Endothelial cell of umbilical vein (primary cell): ENCODE results near the gene CDH23. TPM values are rescaled to one million over a fixed set of nuclear protein-coding genes. Genes with fewer than 3 reads are reported as not detected.

Experiments
- BruUV-seq: library from RNA; stranded (reverse); fragments of 400-500 nt; replicated peaks from 2 replicates; lab custom pipeline; 2021; lab: Mats Ljungman, UMichigan
- CTCF ChIA-PET: fragments of 300-600, 350-600 bp; sonication (Branson Sonifier 250); formaldehyde crosslinking; loops from one replicate; lab custom pipeline; 2021; ENCODE audit warnings: antibody characterized with exemption, inconsistent platforms; lab: Charles Lee
- POLR2A ChIA-PET: fragments of 300-600, 350-600 bp; sonication (Branson Sonifier 250); formaldehyde crosslinking; loops from one replicate; lab custom pipeline; 2021; ENCODE audit warnings: antibody characterized with exemption, inconsistent platforms; lab: Charles Lee
- DNase-seq: peaks from one replicate; pipeline ENCODE4 v3.0.0-alpha.2; 2011; ENCODE audit warnings: low read depth, low spot score
- FAIRE-seq: peaks from 2 replicates; lab custom pipeline; 2011; peaks lifted over from hg19 to GRCh38; lab: Jason Lieb, UNC
- H2AFZ ChIP-seq: 2 replicates; pipeline ENCODE4 v1.6.0; 2012; ENCODE audit warnings: low read depth, low read length, control low read depth, inconsistent platforms
- H3K27ac ChIP-seq: 2 replicates; pipeline ENCODE4 v1.5.1; 2011; ENCODE audit warnings: low read depth, mild to moderate bottlenecking, control low read depth, low read length, moderate library complexity; ENCODE audit not compliant: insufficient read depth
- H3K27me3 ChIP-seq, 2 experiments: 2 replicates each; pipeline versions ENCODE4 v1.6.0 to v1.6.1; 2011; ENCODE audit warnings: low read length in 2 of 2, mixed read lengths in 1 of 2; ENCODE audit not compliant: control insufficient read depth in 2 of 2, insufficient read depth in 2 of 2
- H3K36me3 ChIP-seq, 2 experiments: 2 replicates in 1 of 2; 3 replicates in 1 of 2; pipeline ENCODE4 v1.5.1; 2011; ENCODE audit warnings: low read length in 2 of 2, mild to moderate bottlenecking in 1 of 2, moderate library complexity in 1 of 2; ENCODE audit not compliant: control insufficient read depth in 2 of 2, insufficient read depth in 2 of 2; ENCODE audit errors: extremely low read depth in 1 of 2
- H3K4me1 ChIP-seq: 3 replicates; pipeline ENCODE4 v1.5.1; 2011; ENCODE audit warnings: mild to moderate bottlenecking, low read length; ENCODE audit not compliant: control insufficient read depth, insufficient read depth; ENCODE audit errors: extremely low read depth
- H3K4me2 ChIP-seq: 2 replicates; pipeline ENCODE4 v1.6.1; 2011; ENCODE audit warnings: low read length, control low read depth, mixed read lengths; ENCODE audit not compliant: insufficient read depth
- H3K4me3 ChIP-seq, 3 experiments: fragments of 200-600 bp in 1 of 3; sonication (generic), shearing (Covaris generic) in 1 of 3; replicated peaks in 1 of 3; 2 replicates each; pipeline ENCODE4 v1.5.1; 2011 to 2016; ENCODE audit warnings: control low read depth in 3 of 3, low read length in 3 of 3, mild to moderate bottlenecking in 2 of 3, inconsistent platforms in 1 of 3, low read depth in 1 of 3, moderate library complexity in 1 of 3; ENCODE audit not compliant: insufficient read depth in 1 of 3
- H3K79me2 ChIP-seq: 2 replicates; pipeline ENCODE4 v1.6.0; 2012; ENCODE audit warnings: low read length, inconsistent platforms; ENCODE audit not compliant: control insufficient read depth, insufficient read depth
- H3K9ac ChIP-seq: replicated peaks from 2 replicates; pipeline ENCODE3; 2011; ENCODE audit warnings: low read length, control low read depth; ENCODE audit not compliant: insufficient read depth; ENCODE audit errors: extremely low read depth
- H3K9me1 ChIP-seq: replicated peaks from 3 replicates; pipeline ENCODE4 v1.6.0; 2011; ENCODE audit warnings: mild to moderate bottlenecking, low read length; ENCODE audit not compliant: control insufficient read depth, insufficient read depth; ENCODE audit errors: extremely low read depth
- H3K9me3 ChIP-seq: replicated peaks from 2 replicates; pipeline ENCODE4 v1.5.1; 2012; ENCODE audit warnings: low read length, inconsistent platforms; ENCODE audit not compliant: control insufficient read depth, insufficient read depth
- H4K20me1 ChIP-seq: replicated peaks from 2 replicates; pipeline ENCODE3; 2011; ENCODE audit warnings: mild to moderate bottlenecking, low read length; ENCODE audit not compliant: control insufficient read depth, insufficient read depth; ENCODE audit errors: extremely low read depth
- EZH2 ChIP-seq: IDR thresholded peaks from 2 replicates; pipeline ENCODE4 v1.6.1; 2012; ENCODE audit warnings: borderline replicate concordance, low read depth, mild to moderate bottlenecking, moderate library complexity, low read length, inconsistent platforms; ENCODE audit not compliant: severe bottlenecking
- FOS ChIP-seq: IDR thresholded peaks from 2 replicates; pipeline ENCODE4 v1.6.1; 2011; ENCODE audit warnings: mild to moderate bottlenecking, low read length, moderate library complexity, borderline replicate concordance; ENCODE audit not compliant: insufficient read depth
- GATA2 ChIP-seq: IDR thresholded peaks from 2 replicates; pipeline ENCODE4 v1.7.0; 2011; ENCODE audit warnings: low read depth, mild to moderate bottlenecking, moderate library complexity, mixed read lengths, low read length; ENCODE audit not compliant: insufficient read length, insufficient read depth
- JUN ChIP-seq: IDR thresholded peaks from 2 replicates; pipeline ENCODE4 v1.6.1; 2011; ENCODE audit warnings: borderline replicate concordance, low read depth; ENCODE audit not compliant: insufficient read length, insufficient read depth
- MYC ChIP-seq: IDR thresholded peaks from one replicate; pipeline ENCODE4 v1.6.1; 2011; ENCODE audit warnings: mild to moderate bottlenecking, low read depth, low read length
- POLR2A ChIP-seq: IDR thresholded peaks from 2 replicates; pipeline ENCODE4 v1.6.1; 2012; ENCODE audit warnings: low read depth, mild to moderate bottlenecking, control low read depth, low read length
- POLR2AphosphoS5 ChIP-seq: IDR thresholded peaks from 2 replicates; pipeline ENCODE4 v1.6.1; 2012; ENCODE audit warnings: low read depth, mild to moderate bottlenecking, control low read depth, low read length, moderate library complexity; ENCODE audit not compliant: insufficient read depth
- dilution Hi-C: fragments of 300-500 bp; cut with MboI; formaldehyde crosslinking; loops from one replicate; pipeline ENCODE4 v1.15.0; 2019; ENCODE audit warnings: low sequenced_read_pairs; ENCODE audit not compliant: extremely low pct_ligation_motif_present
- intact Hi-C: fragments of 100-400 bp; cut with micrococcal nuclease; formaldehyde crosslinking; loops from one replicate; pipeline ENCODE4 v1.10.0; 2022
- polyA plus RNA-seq, 4 experiments: library from polyadenylated mRNA; depleted of rRNA in 3 of 4; stranded (reverse) in 3 of 4; unstranded in 1 of 4; fragments of >200 nt; gene quantifications; 2 replicates each; pipeline versions ENCODE4 v1.2.1 to v1.2.3, GENCODE V29; 2011 to 2012; ENCODE audit warnings: missing spikeins in 1 of 4
- total RNA-seq: library from RNA; stranded (reverse); gene quantifications from 2 replicates; pipeline ENCODE4 v1.2.3, GENCODE V29; 2021
- TF ChIP-seq, protein P1 (sequence below), 2 donors: IDR thresholded peaks; 1 replicate in 1 of 2; 2 replicates in 1 of 2; pipeline ENCODE4 v1.5.1; 2011; ENCODE audit warnings: low read length in 2 of 2, mild to moderate bottlenecking in 2 of 2, moderate library complexity in 2 of 2, control low read depth in 1 of 2, inconsistent platforms in 1 of 2, low read depth in 1 of 2; ENCODE audit not compliant: insufficient read depth in 1 of 2; ENCODE audit errors: extremely low read depth in 1 of 2
- TF ChIP-seq, protein P2 (sequence below): IDR thresholded peaks from 2 replicates; pipeline ENCODE4 v1.6.1; 2011; ENCODE audit not compliant: insufficient read depth, insufficient read length

Gene CDH23
- total and polyA plus RNA-seq, 2 donors (not counting 3 experiments of a cell fraction or from before 2014, with no cell fraction given): not detected

DNA sequence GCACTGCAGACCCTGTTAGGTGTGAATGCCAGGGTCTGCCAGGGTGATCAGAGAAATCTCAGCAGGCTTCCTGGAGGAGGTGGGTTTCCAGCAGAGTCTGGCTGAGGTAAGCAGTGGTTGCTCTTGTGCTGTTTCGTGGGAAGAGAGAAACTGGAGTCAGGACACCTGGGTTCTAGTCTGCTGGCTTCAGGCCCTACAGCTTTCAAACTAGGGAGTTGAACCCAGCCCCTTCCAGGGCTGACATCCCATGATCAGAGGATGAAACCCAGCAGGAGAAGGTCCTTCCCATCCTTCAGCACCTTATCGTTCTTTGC, 116.8 kb downstream of the CDH23 start:
- Histone ChIP-seq H3K27me3 (peaks cover 2% of the 10 kb centered on the region in 2 experiments), H3K79me2 (no peaks in the 10 kb centered on the region), H3K9me3 (no peaks in the 10 kb centered on the region), H3K36me3 (no peaks in the 10 kb centered on the region), H3K4me3 (no peak overlapping the region), H3K9me1 (no peaks in the 10 kb centered on the region), H3K4me2 (no peak overlapping the region), H3K4me1 (no peaks in the 10 kb centered on the region), H4K20me1 (no peaks in the 10 kb centered on the region), H2AFZ (no peak overlapping the region), H3K27ac (no peak overlapping the region), H3K9ac (no peak overlapping the region)
- dilution Hi-C loops (no loop called here), intact Hi-C loops (no loop called here)
- TF ChIP-seq GATA2: no peak
- no peak for TF ChIP-seq POLR2AphosphoS5
- TF ChIP-seq EZH2: no peak
- no peak for TF ChIP-seq POLR2A
- TF ChIP-seq JUN: no peak
- TF ChIP-seq, protein P1, sequence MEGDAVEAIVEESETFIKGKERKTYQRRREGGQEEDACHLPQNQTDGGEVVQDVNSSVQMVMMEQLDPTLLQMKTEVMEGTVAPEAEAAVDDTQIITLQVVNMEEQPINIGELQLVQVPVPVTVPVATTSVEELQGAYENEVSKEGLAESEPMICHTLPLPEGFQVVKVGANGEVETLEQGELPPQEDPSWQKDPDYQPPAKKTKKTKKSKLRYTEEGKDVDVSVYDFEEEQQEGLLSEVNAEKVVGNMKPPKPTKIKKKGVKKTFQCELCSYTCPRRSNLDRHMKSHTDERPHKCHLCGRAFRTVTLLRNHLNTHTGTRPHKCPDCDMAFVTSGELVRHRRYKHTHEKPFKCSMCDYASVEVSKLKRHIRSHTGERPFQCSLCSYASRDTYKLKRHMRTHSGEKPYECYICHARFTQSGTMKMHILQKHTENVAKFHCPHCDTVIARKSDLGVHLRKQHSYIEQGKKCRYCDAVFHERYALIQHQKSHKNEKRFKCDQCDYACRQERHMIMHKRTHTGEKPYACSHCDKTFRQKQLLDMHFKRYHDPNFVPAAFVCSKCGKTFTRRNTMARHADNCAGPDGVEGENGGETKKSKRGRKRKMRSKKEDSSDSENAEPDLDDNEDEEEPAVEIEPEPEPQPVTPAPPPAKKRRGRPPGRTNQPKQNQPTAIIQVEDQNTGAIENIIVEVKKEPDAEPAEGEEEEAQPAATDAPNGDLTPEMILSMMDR (IDR thresholded peaks at IDR 0.05; ENCODE audit: extremely low read depth in 1 of 2, insufficient read depth in 1 of 2, low read depth in 1 of 2, low read length in 2 of 2): no peak
- no peak for TF ChIP-seq FOS
- TF ChIP-seq MYC: no peak
- TF ChIP-seq, protein P2, sequence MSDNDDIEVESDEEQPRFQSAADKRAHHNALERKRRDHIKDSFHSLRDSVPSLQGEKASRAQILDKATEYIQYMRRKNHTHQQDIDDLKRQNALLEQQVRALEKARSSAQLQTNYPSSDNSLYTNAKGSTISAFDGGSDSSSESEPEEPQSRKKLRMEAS: no peak
- FAIRE-seq (no peak), DNase-seq (no peak)
- no TSS peak for BruUV-seq
- CTCF ChIA-PET: no interaction called here
- POLR2A ChIA-PET: no interaction called here
